CD4-positive, alpha-beta T cell treated with Interleukin-12 subunit alpha and Interleukin-12 subunit beta, for 1 hour (primary cell): Measurements from ENCODE around the gene RAB6C.
"Not testable (repeated sequence)": the region's sequence is repeated elsewhere in the genome, so short reads cannot be mapped to it uniquely, and the experiment has no call there.

ENCODE experiments used
- DNase-seq: peaks from one replicate; pipeline ENCODE4 v3.0.0-alpha.2; 2020

RAB6C gene

GRCh38 chr2:129979629-129980155, at the start of gene RAB6C:
Gene RAB6C (plus strand): TSS chr2:129979666. CDS start chr2:129980116, 450 bp downstream.
- DNase-seq, result not testable (repeated sequence)

- no peak for DNase-seq
Measured at GRCh38 chr2:129930451-129930850, 49.0 kb upstream of the RAB6C start.

GRCh38 chr2:129933387-129933786, 46.1 kb upstream of the RAB6C start:
- DNase-seq, result not testable (repeated sequence)

- no peak for DNase-seq
Measured at GRCh38 chr2:129934044-129934822, 45.2 kb upstream of the RAB6C start.

GRCh38 chr2:129935118-129935517, 44.3 kb upstream of the RAB6C start:
- no peak for DNase-seq

GRCh38 chr2:129936334-129936934, 43.0 kb upstream of the RAB6C start:
- DNase-seq, result no peak

GRCh38 chr2:129938850-129939471, 40.5 kb upstream of the RAB6C start:
- DNase-seq, result not testable (repeated sequence)

GRCh38 chr2:129943456-129943855, 36.0 kb upstream of the RAB6C start:
- not testable (repeated sequence) for DNase-seq

- DNase-seq, result no peak
Measured at GRCh38 chr2:129945557-129945956, 33.9 kb upstream of the RAB6C start.

GRCh38 chr2:129947712-129948111, 31.8 kb upstream of the RAB6C start:
- DNase-seq, result not testable (repeated sequence)

GRCh38 chr2:129956171-129956570, 23.3 kb upstream of the RAB6C start:
- DNase-seq, result not testable (repeated sequence)

GRCh38 chr2:129957891-129958290, 21.6 kb upstream of the RAB6C start:
- DNase-seq, result no peak

- DNase-seq, result not testable (repeated sequence)
Measured at GRCh38 chr2:129958736-129959135, 20.7 kb upstream of the RAB6C start.

GRCh38 chr2:129968605-129969004, 10.9 kb upstream of the RAB6C start:
- not testable (repeated sequence) for DNase-seq

- DNase-seq, result no peak
Measured at GRCh38 chr2:129975016-129975774, 4.3 kb upstream of the RAB6C start.

GRCh38 chr2:129976969-129977368, 2.5 kb upstream of the RAB6C start:
- not testable (repeated sequence) for DNase-seq

- DNase-seq, result no peak
Measured at GRCh38 chr2:129977986-129978385, 1.5 kb upstream of the RAB6C start.

GRCh38 chr2:129980246-129980645, 780 bp downstream of the RAB6C start:
- DNase-seq, result not testable (repeated sequence)

GRCh38 chr2:129981689-129982088, 2.2 kb downstream of the RAB6C start:
- not testable (repeated sequence) for DNase-seq

GRCh38 chr2:129984426-129984825, 5.0 kb downstream of the RAB6C start:
- no peak for DNase-seq

GRCh38 chr2:129992415-129993006, 13.0 kb downstream of the RAB6C start:
- DNase-seq, result not testable (repeated sequence)

GRCh38 chr2:129993151-129993550, 13.7 kb downstream of the RAB6C start:
- DNase-seq, result not testable (repeated sequence)
